NT2/D1 (cell line): ENCODE results near the gene LRP5.

ENCODE experiments used
- SUZ12 ChIP-seq: IDR thresholded peaks from 2 replicates; pipeline ENCODE4 v1.6.1; 2011; ENCODE audit not compliant: insufficient read length, insufficient read depth; ENCODE audit errors: extremely low read depth
- YY1 ChIP-seq: IDR thresholded peaks from 2 replicates; pipeline ENCODE4 v1.6.1; 2011; ENCODE audit not compliant: insufficient read length, insufficient read depth
- ZNF274 ChIP-seq: IDR thresholded peaks from 2 replicates; pipeline ENCODE4 v1.6.1; 2011; ENCODE audit warnings: mild to moderate bottlenecking, low read depth, low read length

- TF ChIP-seq ZNF274 (no peak), YY1 (no peak), SUZ12 (no peak)
These were observed 176.2 kb downstream of the LRP5 start for GRCh38 chr11:68488623-68489022.
